Neural crest cell (in vitro differentiated cells): Measurements from ENCODE around the gene ST6GALNAC1. TPM values are rescaled to one million over a fixed set of nuclear protein-coding genes. Genes with fewer than 3 reads are reported as not detected.
"Not testable (repeated sequence)": the region's sequence is repeated elsewhere in the genome, so short reads cannot be mapped to it uniquely, and the experiment has no call there.

Experiments
- DNase-seq: peaks from one replicate; pipeline ENCODE4 v3.0.0; 2021; ENCODE audit warnings: low read depth, mixed read lengths, low spot score
- H3K27ac Mint-ChIP-seq: one replicate; pipeline ENCODE4 v1.8.0; 2021; ENCODE audit warnings: mild to moderate bottlenecking, mixed read lengths; ENCODE audit not compliant: unreplicated experiment
- H3K27me3 Mint-ChIP-seq: 2 replicates; pipeline ENCODE4 v1.8.0; 2021; ENCODE audit warnings: low read depth, mild to moderate bottlenecking, mixed read lengths
- H3K36me3 Mint-ChIP-seq: 2 replicates; pipeline ENCODE4 v1.8.0; 2021; ENCODE audit warnings: low read depth, mild to moderate bottlenecking, mixed read lengths
- H3K4me1 Mint-ChIP-seq: 2 replicates; pipeline ENCODE4 v1.8.0; 2021; ENCODE audit warnings: mixed read lengths
- H3K4me3 Mint-ChIP-seq: one replicate; pipeline ENCODE4 v1.8.0; 2021; ENCODE audit warnings: mild to moderate bottlenecking, mixed read lengths
- H3K9me3 Mint-ChIP-seq: 2 replicates; pipeline ENCODE4 v1.8.0; 2021; ENCODE audit warnings: mixed read lengths
- CTCF ChIP-seq: fragments of 200-600 bp; sonication (generic); conservative IDR thresholded peaks from 2 replicates; pipeline ENCODE4 v1.5.0; 2021; ENCODE audit warnings: antibody characterized with exemption, mild to moderate bottlenecking
- total RNA-seq: library from RNA; stranded (reverse); gene quantifications from 2 replicates; pipeline ENCODE4 v1.2.1, GENCODE V29; 2021

ST6GALNAC1 gene
- total RNA-seq, 1 donor from 2014 or later = not detected

DNA sequence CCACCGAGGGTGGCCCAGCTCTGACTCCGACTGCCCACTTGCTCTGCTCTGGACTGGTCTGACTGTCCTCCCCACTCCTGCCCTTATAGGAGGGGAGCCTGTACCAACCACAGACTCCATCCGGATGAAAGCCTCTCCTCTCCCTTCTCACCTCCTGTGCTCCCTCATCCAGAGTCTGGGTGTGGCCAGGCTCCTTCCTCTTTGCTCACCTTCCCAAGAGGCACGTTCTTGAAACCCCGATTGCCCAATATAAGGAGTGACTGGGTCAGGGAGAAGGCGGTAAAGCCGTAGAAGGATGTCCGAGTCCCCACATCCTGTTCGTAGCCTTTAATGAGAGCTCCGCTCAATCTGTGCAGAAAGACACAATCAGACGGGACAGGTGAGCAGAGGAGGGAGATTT lies 17.1 kb downstream of the ST6GALNAC1 start:
- Mint-ChIP-seq H3K36me3 (no peaks in the 10 kb centered on the region), H3K4me1 (peaks cover 27% of the 10 kb centered on the region), H3K9me3 (no peaks in the 10 kb centered on the region), H3K4me3 (no peak overlapping the region), H3K27me3 (no peaks in the 10 kb centered on the region), H3K27ac (no peak overlapping the region)
- TF ChIP-seq CTCF = no peak
- DNase-seq = no peak

- H3K9me3 Mint-ChIP-seq = no peaks in the 10 kb centered on the region
- no peak overlapping the region for H3K4me3 Mint-ChIP-seq
- H3K4me1 Mint-ChIP-seq = peaks cover 24% of the 10 kb centered on the region
- no peak for DNase-seq
- no peaks in the 10 kb centered on the region for H3K36me3 Mint-ChIP-seq
- no peaks in the 10 kb centered on the region for H3K27me3 Mint-ChIP-seq
- H3K27ac Mint-ChIP-seq = no peak overlapping the region
- TF ChIP-seq CTCF = no peak
Measured at GRCh38 chr17:76625496-76625895, 18.1 kb downstream of the ST6GALNAC1 start.

DNA sequence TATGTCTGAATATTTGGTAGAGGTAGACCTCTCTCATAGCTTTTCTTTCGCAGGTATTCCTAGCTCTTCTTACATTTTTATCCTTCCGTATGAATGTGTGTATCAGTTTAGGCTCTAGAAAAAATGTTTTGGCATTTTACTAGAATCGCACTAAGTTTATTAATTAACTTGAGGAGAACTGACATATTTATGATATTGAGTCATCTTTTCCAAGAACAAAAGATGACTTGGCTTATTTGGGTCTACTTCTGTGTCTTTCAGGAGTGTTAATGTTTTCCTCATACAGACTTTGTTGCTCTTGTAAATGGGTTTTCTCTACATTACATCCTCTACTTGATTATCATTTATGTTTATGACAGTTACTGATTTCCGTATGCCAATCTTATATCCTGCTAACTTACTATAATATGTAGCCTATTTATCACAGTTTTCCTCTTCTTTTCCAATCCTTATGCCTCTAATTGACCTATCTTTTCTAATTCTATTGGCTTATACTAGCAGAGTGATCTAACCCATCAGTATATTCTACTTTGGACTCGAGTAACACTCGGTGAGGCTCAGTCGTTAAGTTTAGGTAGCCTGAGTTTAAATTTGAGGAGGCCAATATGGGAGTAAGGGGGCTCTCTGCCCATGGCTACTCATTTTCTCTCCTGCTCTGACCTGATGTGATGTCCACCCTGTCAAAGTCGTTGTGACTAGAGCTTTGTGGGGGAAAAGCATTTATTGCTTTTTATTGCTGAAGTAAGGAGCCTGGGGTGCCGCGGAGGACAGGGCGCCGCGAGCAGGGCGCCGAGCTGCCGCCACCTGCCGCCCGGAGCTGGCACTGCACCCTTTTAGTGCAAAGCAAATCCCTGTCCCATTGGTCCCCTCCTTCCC lies 20.0 kb downstream of the ST6GALNAC1 start:
- Mint-ChIP-seq H3K4me1 (peaks cover 8% of the 10 kb centered on the region), H3K27ac (no peak overlapping the region), H3K9me3 (no peaks in the 10 kb centered on the region), H3K36me3 (no peaks in the 10 kb centered on the region), H3K27me3 (no peaks in the 10 kb centered on the region), H3K4me3 (no peak overlapping the region)
- DNase-seq = peak; percentile 76
- peak; percentile 96 for TF ChIP-seq CTCF

GRCh38 chr17:76617838-76618237 lies 25.7 kb downstream of the ST6GALNAC1 start:
- Mint-ChIP-seq H3K27me3 (no peaks in the 10 kb centered on the region), H3K4me3 (no peak overlapping the region)
- DNase-seq = no peak

DNA sequence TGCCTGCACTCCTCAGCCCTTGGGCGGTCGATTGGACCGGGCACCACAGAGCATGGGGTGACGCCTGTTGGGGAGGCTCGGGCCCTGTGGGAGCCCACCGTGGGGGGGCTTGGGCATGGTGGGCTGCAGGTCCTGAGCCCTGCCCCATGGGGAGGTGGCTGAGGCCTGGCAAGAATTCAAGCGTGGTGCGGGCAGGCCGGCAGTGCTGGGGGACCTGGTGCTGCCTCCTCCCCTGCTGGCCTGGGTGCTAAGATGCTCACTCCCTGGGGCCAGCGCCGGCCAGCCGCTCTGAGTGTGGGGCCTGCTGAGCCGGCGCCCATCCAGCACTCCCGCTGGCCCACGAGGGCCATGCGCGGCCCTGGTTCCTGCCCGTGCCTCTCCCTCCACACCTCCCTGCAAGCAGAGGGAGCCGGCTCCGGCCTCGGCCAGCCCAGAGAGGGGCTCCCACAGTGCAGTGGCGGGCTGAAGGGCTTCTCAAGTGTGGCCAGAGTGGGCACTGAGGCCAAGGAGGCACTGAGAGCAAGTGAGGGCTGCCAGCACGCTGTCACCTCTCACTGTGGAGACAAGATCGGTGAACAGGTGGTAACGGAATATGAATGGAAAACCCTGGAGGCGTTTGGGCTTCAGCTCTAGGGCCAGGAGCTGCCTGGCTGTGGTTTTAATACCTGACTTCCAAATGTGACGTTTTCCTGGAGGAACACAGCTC lies 28.5 kb downstream of the ST6GALNAC1 start:
- no peaks in the 10 kb centered on the region for H3K9me3 Mint-ChIP-seq
- peaks cover 33% of the 10 kb centered on the region for H3K4me1 Mint-ChIP-seq
- H3K27ac Mint-ChIP-seq = no peak overlapping the region
- TF ChIP-seq CTCF = no peak
- H3K36me3 Mint-ChIP-seq = peaks cover 4% of the 10 kb centered on the region
- DNase-seq = no peak
- no peaks in the 10 kb centered on the region for H3K27me3 Mint-ChIP-seq
- no peak overlapping the region for H3K4me3 Mint-ChIP-seq

More at GRCh38 chr17:76617838-76618237, 25.7 kb downstream of the ST6GALNAC1 start:
- no peak for TF ChIP-seq CTCF
- peak overlapping the region; percentile 28 for H3K27ac Mint-ChIP-seq
- peaks cover 4% of the 10 kb centered on the region for H3K36me3 Mint-ChIP-seq
- peaks cover 8% of the 10 kb centered on the region for H3K4me1 Mint-ChIP-seq
- no peaks in the 10 kb centered on the region for H3K9me3 Mint-ChIP-seq

DNA sequence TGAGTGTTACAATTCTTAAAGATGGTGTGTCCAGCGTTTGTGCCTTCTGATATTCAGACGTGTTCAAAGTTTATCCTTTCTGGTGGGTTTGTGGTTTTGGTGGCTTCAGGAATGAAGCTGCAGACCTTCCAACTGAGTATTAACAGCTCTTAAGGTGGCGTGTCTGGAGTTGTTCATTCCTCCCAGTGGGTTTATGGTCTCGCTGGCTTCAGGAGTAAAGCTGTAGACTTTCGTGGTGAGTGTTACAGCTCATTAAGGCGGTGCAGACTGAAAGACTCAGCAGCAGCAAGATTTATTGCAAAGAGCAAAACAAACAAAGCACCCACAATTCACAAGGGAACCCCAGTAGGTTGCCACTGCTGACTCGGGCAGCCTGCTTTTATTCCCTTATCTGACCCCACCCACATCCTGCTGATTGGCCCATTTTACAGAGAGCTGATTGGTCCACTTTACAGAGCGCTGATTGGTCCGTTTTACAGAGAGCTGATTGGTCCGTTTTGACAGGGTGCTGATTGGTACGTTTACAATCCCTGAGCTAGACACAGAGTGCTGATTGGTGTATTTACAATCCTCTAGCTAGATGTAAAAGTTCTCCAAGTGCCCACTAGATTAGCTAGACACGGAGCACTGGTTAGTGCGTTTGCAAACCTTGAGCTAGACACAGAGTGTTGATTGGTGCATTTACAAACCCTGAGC lies 29.3 kb downstream of the ST6GALNAC1 start:
- not testable (repeated sequence) for H3K27ac Mint-ChIP-seq, H3K4me3 Mint-ChIP-seq, DNase-seq, H3K9me3 Mint-ChIP-seq, H3K36me3 Mint-ChIP-seq, H3K27me3 Mint-ChIP-seq
- peaks cover 34% of the 10 kb centered on the region for H3K4me1 Mint-ChIP-seq
